ENCODE measurements around the gene PBX2.
A peak's percentile ranks its signal among the peaks of the same experiment; 100 is the strongest.
"Not testable (repeated sequence)": the region's sequence is repeated elsewhere in the genome, so short reads cannot be mapped to it uniquely, and the experiment has no call there.

The PBX2 gene

DNA sequence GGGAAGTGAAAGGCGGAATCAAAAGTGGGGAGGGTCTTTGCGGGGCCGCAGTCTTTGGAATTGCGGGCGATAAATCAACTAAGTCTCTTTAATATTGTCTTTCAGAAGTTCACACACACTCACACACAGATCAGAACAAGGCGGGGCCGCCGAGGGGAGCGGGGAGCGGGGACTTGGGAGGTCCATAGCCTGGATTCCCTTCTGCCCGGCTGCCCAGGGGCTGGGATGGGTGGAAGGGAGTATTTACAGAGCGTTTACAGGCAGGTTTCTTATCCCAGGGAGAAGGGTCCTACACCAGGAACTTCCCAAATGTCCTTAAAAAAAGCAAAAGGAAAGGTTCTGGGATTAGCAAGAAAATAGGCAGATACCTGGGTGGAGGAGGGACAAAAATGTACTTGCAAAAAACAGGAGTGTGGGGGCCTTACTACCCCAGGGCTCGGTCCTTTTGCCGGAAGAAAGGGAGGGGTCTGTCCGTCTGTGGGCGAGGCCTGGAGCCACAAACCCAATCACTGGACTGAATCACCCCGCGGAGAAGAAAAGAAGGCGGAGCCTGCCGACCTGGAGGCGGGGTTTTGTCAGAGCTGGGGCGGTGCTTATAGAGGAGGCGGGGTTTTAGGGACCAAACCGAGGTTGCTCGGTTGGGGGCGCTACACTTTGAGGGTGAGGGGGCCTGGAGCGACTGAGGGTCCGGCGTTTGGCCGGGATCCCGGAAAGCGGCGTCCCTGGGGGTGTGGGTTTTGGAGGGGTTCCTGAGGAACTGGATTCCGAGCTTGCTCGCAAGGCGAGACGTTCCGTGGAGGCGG, 41.5 kb downstream of the PBX2 start:
- DNase-seq, result peak; percentile 61

DNA sequence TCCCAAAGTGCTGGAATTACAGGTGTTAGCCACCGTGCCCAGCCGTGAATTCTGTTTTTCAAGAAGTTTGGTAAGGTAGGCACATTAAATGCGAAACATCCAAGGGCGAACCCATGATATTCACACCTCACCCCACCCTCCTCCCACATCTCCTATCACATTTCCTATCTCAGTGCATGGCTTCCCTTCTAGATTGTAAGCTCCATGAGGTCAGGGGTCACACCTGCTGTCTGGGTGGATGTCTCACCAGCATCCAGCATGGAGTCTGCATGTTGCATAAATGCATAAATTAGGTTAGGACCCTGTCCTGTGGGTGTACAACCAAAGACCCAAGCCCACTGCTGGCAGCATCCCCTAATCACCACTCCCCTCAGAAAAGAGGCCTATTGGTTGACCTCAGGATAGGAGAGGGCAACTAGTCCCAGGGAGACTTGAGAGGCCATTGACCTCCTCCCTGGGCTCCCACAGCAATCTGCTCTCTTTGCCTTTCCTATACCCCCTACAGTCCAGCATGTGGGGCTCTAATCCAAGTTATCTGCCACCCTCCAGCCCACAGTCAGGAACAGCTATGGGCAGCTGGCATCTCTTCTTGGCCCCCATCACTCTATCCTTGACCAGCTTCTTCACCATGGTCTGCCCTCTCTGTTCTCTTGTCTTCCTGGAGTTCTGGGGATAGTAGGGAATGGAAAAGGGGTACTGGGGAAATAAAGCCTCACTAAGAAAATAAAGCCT, 42.4 kb downstream of the PBX2 start:
- no peak for DNase-seq

DNA sequence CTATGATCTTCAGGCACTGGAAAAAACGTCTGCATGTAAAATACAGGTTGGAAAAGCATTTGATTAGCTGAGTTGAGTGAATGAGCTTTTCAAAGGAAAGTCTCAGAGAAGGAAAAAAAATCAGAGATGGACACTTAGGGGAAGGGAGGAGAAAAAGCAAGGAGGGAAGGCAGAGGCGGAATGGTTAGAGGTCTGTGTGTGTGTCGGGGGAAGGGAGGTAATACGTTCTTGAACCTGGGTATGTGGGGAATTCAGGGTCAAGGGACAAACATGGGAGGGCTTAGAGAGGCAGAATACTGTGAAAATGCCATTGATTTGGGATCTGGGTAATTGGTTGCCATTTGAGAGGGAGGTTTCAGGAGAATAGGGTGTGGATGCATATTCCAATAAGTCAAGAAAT, 43.3 kb downstream of the PBX2 start:
- DNase-seq, result no peak

DNA sequence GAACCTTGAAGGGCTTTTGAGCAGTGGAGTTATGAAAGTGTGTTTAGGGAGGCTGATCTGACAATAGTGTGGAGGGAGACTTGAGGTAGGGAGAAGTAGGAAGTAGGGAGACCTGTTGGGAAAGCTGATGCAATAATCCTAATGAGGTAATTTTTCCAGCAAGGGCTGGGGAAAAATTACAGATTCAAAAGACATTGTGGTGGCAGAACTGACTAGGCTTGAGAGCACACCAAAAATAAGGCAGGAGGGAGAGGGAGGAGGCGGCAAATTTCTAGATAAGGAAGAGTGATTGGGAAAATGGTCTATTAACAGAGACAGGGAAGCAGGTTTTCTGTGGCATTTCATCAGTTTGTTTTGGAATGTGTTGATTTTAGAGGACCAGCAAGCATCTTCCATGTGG, 43.7 kb downstream of the PBX2 start:
- no peak for DNase-seq

DNA sequence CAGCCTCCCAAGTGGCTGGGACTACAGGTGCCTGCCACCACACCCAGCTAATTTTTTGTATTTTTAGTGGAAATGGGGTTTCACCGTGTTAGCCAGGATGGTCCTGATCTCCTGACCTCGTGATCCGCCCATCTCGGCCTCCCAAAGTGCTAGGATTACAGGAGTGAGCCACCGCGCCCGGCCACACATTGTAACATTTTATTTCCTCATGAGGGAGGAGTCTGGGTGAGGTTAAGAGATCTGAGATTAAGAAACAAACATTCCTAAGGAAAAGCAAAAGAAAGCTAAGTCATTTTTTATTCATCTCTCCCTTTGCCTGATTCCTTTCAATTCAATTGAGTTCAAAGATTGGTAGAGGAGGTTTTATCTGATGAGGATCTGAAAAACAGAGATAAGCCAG, 45.8 kb downstream of the PBX2 start:
- DNase-seq, result not testable (repeated sequence)

DNA sequence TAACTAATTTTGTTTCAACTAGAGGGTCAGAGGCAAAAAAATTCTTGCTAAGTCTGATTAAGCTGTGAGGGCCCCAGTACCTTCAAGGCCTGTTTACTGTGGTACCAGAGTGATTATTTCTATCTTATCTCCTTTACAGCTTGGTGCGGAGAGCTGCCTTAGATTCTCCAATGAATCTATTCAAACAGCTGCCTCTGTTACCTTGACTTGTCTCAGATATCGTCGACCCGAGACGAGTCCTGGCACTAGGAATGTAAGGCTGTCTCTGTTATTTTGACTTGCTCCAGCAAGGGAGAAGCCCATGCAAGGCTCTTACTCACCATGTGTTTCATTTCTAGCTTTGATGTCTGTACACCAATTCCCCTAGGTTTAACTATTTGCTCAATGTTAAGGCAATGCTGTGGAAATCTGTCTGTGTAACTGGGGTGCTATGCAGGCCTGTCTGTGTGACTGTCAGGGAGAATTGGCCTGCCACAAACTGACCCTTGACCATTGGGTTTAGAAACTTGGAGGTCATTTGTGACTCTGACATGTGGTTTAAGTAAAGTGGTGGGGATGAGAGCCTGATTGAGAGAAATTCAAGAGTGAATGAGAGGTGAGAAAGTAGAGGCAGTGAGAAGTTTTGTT, 49.5 kb downstream of the PBX2 start:
- no peak for DNase-seq

DNA sequence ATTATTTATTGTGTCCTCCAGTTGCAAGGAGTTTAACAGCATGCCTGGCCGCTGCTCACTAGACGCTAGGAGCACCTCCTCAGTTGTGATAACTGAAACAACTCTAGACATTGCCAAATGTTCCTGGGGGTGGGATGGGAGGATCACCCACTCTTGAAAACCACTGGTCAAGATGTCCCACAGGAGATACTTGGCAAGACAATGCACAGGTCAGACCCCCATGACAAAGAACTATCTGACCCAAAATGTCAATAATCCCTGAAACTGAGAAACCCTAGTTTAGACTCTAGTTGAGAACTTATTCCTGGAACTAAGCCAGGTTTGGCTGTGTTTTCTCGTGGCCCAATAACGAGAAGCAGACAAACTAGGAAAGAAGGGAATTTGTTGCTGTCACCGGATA, 50.4 kb downstream of the PBX2 start:
- no peak for DNase-seq

DNA sequence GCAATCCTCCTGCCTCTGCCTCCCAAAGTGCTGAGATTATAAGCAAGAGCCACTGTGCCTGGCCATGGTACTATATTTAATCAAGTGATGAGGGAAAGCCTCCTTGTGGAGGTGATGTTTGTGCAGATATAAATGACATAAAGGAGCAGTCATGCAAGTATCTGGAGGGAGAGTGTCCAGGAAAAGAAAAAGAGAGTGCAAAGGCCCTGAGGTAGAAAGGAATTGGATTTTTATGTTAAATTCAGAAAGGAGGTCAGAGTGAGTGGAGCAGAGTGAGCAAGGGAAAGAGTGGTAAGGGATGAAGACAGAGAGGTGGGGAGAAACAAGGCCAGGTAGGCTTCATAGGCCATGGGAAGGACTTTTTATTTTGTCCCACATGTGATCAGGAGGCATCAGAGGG, 52.5 kb downstream of the PBX2 start:
- DNase-seq, result no peak

Measured in activated CD4-positive, alpha-beta T cell treated with anti-CD3 and anti-CD28 coated beads for 1 hour (primary cell).